Measurements from ENCODE around the gene PAX7.
"Not testable (repeated sequence)": the region's sequence is repeated elsewhere in the genome, so short reads cannot be mapped to it uniquely, and the experiment has no call there.

PAX7 gene

DNA sequence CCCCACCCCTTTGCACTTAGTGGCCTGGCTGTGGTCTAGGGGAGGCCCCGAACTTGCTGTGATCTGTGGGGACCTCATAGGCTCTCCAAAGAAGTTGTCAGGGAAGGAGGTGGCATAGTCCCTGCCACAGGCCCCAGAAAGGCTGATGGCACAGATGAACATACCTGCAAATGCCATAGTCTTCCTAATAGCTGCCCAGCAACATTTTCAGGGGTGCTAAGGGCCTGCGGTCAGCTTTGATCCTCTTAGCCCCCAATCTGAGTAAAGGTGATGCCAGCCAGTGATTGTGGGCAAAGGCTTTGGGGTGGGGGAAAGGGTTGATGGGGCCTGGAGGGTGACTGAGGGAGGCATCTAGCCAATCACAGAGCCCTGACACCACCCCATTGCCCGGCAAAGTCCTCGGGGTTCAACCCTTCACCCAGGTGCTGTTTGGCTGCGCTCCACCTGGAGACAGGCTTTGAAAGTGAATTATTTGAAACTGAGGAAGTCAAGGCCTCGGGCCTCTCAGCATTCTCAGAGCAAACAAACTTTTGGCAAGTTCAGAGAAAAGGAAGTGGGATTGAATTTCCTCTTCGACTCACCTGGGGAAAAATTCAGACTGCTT is 35.8 kb downstream of the PAX7 start:
- DNase-seq, result no peak

DNA sequence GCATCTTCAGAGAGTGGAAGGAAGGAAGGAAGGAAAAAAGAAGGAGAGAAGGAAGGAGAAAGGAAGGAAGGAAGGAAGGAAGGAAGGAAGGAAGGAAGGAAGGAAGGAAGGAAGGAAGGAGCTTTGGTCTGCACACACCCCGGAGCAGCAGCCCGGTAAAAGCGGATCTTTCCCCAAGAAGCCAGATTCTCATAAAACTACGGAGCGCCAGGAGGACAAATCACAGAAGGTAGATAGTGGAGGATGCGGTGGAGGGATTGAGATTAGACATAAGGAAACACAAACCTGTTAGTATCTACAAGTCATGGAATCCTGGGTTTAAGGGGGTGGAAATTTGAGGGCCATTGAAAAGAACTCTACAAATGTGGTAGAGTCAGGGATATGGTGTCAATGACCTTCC is 36.7 kb downstream of the PAX7 start:
- no peak for DNase-seq

DNA sequence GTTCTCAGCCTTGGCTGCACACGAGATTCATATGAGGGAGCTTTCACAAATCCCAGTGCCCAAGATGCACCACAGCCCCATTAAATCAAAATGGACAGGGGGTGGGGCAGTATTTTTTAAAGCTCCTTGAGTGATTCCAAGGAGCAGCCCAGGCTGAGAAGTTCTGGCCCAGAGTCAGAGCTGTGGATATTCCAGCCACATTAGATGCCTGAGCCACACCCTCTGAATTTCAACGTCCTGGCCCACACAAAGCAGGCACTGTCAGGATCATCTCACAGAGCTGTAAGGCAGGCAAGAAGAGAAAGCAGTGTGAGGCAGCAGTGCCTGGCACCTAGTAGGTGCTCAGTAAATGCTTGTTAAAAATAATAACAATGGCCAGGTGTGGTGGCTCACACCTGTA is 37.4 kb downstream of the PAX7 start:
- DNase-seq, result no peak

DNA sequence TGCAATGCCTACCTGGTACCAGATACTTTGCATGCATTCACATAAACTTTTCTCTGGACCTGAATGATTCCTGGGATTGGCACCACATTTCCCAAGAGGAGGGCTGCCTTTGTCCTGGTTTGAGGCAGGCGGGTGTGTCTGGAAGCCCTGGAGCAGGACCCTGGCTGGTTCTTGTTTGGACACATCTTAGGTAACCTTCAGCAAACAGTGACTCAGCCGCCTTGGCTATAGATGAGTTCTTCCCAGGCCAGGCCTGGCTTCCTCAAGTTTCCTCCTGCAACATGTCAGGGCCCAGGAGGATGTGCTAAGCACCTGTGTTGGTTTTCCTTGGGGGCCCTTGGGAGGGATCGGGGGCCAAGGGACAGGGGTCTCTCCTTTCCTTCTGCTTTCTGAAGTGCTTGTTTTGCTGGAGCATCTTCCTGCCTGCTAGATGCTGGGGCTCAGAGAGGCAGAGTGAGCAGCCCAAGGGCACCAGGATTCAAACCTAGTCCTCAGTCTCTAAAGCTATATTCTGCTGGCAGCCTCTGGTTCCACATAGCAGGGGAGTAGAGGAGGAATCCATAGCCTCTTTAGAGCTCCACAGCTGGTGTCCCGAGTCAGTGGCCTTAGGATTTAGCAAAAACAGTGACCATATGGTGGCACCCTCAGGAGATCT is 38.2 kb downstream of the PAX7 start:
- DNase-seq, result no peak

DNA sequence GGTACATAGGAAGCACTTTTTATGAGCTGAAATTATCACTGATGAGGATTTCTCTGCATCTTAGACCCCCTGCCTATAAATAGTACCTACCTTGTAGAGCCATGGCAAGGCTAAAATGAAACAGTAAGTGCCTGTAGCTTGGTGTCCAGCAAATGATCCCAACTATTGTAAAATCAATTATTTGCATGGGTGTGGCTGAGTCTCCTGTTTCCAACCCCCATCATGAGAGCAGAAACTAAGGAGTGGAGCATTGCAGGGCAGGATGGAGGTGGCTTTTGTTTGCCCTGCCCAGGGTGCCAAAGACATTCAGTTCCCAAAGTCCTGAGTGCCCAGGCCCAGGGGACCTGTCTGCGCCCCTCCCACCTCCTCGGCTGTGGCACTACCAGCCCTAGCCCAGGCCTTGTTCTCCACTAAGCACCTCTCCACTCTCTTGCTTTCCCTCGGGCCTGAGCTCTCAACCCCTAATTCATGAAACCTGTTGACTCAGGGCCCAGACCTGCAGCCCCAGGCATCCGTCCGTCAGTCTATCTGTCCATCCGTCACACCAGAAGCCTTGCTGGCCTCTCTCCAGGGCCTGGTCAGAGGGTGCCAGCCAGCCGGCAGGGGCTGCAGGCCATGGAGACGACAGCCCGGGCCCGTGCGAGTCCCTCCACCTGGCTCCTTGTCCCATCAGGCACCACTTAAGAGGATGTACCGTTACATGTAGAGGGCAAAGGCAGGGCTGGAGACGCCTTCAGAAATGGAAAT is 39.6 kb downstream of the PAX7 start:
- no peak for DNase-seq

DNA sequence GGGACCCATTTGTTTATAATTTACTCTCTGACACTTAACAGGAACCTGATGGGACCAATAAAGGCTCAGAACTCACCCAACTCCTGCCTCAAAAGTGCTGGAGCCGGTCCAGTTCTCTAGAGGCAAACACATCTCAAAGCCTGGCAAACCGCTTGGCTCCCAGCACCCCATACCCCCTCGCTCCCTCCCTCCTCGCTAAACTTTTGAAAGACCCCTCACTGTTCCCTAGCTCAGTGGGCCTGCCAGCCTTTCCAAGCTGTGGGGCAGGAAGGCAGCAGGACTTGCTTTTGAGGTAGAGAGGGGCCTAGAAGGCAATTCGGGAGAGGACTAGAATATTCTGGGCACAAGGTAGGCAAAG is 40.2 kb downstream of the PAX7 start:
- DNase-seq, result no peak

DNA sequence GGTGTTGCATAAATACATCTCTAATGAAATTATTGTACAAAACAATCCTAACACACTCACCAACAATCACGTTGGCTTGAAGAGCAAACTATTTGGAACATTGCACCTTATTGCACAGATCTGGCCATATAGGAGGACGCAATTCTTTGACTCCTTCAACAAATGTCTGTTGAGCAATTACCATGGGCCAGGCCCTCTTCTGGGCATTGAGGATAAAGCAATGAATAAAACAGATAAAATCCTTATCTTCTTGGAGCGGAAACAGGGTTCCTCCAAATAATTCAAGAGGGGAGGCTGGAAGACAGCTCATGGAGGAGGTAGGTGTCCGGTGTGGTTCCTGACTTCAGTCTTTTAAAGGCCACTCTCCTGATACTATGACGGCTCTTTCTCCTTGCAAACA is 43.3 kb downstream of the PAX7 start:
- no peak for DNase-seq

DNA sequence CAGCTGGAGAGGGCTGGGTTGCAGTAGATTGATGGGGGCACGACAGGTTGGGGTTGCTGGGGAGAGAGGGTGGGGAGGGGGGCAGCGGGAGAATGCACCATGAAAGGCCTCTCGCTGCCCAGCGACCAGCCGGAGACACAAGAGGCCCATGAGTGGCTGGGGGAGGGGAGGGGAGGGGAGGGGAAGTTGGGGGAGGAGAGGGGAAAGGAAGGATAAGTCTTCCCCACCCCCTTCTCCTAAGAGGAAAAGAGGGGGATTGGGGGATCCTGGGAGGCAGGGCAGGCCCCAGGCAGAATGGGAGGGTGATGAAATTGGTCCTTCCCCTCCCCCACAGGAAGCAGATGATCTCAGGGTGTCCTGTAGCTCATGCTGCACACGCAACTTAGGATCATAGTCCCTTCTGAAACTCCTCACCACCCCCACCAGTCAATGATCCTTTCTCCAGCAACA is 45.7 kb downstream of the PAX7 start:
- peak in 1 of 5 donors; percentile 14 for DNase-seq

DNA sequence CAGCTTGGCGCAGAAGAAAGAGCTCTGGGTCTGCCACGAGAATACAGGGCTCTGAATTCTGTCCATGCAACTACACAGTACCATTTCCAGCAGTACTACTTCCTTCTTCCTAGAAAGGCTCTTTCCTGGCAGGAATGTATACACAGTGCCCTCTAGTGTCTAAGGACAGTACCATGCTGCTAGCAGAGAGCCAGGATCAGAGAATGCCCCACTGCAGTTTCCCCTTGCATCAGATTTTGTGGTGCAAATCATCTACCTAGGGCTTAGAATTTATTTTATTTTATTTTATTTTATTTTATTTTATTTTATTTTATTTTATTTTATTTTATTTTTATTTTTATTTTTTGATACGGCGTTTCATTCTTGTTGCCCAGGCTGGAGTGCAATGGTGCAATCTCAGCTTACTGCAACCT is 50.8 kb downstream of the PAX7 start:
- DNase-seq, result peak in 1 of 5 donors; percentile 25

DNA sequence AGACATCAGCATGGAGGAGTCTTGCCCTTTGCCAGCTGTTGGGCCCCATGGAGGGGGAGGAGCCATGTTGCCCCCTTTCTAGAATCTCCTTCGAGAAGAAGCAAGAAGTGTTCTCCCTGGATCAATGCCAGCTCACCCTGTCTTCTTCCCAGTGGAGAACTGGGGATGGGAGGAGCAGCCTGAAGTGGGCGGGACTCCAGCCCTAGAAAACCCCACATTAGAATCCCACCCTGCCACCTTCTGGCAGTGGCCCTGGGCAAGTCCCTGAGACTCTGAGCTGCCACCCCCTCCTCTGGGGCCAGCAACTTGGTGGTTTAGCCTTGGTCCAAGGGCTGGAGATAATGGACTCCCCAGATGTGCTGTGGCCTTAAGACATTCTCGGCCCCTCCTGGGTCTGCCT is 51.7 kb downstream of the PAX7 start:
- DNase-seq, result no peak

DNA sequence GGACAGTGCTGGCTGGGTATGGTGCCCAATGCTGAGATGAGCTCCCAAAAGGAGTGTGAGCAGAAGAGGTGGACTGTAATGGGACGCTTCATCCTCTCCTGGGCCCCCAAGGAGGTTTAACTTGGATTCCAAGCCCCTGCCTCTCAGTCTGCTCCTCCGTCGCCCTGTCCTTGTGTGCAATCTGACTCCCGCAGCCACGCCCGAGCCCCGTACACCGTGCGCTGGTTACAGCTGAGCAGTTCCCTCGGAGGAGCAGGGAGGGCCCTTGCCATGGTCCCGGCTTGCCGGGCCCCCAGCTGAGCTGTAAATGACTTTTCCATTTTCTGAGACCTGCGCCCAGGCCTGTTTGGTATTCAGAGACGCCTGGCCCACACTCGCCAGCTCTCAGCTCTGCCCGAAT is 53.7 kb downstream of the PAX7 start:
- no peak for DNase-seq

DNA sequence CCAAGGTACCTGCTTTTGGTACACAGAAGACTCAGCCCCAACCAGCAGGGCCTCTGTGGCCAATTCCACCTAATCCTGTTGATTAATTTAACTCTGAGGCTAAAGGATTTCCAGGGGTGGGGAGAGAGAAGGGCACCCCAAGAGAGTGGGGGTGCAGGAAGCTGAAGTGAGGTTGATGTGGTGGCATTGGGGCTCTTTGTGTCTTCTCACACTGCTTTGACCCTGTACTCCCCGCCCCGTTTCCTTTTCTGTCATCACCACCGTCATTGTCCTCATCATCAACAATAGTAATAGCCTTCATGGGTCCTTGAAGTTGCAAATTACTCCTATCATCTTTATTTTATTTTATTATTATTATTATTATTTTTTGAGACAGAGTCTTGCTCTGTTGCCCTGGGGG is 55.9 kb downstream of the PAX7 start:
- no peak for DNase-seq

DNA sequence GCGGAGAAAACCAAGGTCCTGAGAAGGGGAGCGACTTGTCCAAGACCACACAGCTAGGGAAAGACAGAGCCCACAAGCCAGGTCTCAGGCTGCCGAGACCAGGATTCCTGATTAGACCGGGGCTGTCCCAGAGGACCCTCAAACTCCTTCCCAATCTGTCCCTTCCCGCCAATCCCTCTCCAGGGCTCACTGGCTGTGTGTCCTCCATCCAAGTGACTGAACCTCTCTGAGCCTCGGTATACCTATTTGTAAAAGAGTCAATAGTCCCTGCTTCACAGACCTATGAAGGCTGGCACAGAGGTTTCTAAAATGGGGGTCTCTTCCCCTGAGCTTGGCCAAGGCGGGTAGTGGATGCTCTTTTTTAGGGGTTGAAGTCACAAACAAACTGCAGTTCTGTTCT is 56.6 kb downstream of the PAX7 start:
- DNase-seq, result no peak

DNA sequence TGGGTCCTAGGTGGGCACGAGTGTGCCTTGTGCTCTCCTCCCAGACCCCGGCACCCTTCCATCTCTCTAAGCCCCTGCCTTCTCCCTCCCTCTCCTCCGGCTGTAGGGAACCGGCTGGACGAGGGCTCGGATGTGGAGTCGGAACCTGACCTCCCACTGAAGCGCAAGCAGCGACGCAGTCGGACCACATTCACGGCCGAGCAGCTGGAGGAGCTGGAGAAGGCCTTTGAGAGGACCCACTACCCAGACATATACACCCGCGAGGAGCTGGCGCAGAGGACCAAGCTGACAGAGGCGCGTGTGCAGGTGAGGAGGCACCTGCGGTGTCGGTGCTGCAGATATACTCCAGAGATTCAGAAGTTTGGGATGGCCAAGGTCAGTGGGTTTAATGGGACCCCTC is 61.0 kb downstream of the PAX7 start:
- no peak for DNase-seq

DNA sequence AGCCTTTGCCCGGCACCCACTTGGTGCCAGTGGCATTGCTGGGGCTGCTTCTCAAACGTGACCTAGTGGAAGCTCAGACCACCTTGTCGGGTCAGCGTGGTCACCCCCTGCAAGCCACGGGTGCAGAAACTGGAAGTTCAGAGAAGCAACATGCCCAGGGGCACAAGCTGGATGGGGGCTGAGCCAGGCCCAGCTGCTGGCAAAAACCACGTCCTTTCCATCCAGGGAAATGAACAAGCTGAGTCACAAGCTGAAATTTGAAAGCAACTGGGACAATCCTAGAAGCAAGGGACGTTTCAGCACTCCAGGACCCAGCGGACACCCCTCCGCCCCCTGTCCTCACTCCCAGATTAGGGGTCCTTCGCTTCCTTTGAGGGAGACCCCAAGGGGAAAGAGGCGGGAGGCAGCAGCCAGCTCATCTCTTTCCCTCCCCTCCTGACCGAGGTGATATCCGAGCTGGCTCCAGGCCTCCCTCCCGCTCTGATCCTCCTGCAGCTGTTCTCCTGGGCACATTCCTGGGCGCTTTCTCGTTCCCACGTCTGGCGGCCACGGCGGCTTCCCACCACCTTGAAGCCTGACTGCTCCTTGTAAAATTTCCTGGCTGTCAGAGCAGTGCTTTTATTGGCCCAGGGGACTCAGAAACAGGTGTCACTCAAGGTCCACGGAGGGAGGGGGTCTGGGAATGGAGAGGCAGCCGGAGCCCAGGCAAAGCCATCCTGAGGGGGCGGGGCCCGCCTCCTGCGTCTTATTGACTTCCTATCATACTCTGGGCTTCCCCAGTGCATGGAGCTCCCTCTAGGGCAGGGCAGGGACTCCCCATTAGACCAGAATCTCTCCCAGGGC is 62.8 kb downstream of the PAX7 start:
- DNase-seq, result no peak

DNA sequence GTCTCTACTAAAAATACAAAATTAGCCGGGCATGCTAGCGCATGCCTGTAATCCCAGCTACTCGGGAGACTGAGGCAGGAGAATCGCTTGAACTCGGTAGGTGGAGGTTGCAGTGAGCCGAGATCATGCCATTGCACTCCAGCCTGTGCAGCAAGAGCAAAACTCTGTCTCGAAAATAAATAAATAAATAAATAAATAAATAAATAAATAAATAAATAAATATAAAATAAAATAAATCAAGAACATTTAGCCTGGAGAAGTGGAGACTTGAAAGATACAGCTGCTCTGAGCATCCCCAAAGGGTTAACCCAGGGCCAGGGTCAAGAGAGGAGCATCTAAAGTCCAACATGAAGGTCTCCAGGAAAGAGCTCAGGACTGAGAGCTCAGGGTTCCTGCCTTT is 63.6 kb downstream of the PAX7 start:
- not testable (repeated sequence) for DNase-seq

DNA sequence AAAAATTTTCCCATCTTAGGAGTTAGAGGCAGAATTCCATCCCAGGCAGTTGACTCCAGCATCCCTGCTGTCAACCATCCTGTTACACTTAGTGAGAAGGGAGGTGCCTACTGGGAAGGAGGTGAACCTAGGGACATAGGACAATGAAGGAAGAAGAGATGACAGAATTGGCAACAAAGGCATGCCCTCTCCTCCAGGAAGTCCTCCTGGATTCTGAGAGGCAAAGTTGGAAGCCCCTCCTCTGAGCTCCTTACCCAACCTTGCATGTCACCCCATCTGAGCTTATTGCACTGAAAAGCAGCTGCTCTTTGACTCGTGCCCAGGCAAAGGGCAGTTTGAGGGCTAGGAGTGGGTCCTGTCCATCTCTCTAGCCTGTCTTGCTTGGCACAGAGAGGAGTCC is 66.9 kb downstream of the PAX7 start:
- DNase-seq, result no peak

DNA sequence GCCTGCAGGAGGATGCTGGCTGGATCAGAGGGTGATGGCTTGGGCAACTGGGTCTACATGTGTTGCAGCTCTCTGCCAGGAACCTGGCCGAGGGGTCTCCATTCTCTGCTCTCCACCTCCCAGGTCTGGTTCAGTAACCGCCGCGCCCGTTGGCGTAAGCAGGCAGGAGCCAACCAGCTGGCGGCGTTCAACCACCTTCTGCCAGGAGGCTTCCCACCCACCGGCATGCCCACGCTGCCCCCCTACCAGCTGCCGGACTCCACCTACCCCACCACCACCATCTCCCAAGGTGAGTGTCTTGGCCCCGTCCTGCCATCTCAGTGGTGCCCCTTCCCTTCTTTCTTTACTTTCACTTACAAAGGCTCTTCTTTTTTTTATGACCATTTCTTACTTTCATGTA is 69.9 kb downstream of the PAX7 start:
- DNase-seq, result no peak

DNA sequence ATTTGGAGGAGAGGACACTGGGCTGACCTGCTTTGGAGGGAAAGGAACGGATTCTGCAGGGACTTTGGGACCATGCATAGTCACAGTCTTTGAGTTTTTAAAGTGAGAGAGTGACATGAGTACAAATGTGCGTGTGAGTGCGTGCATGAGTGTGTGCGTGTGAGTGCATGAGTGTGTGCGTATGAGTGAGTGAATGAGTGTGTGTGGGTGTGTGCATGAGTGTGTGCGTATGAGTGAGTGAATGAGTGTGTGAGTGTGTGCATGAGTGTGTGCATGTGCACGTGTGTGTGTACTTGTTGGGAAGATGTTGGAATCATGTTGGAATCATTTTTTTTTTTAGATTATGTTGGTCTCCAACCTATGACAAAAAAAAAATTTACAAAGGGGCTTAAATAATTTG is 70.5 kb downstream of the PAX7 start:
- no peak for DNase-seq

DNA sequence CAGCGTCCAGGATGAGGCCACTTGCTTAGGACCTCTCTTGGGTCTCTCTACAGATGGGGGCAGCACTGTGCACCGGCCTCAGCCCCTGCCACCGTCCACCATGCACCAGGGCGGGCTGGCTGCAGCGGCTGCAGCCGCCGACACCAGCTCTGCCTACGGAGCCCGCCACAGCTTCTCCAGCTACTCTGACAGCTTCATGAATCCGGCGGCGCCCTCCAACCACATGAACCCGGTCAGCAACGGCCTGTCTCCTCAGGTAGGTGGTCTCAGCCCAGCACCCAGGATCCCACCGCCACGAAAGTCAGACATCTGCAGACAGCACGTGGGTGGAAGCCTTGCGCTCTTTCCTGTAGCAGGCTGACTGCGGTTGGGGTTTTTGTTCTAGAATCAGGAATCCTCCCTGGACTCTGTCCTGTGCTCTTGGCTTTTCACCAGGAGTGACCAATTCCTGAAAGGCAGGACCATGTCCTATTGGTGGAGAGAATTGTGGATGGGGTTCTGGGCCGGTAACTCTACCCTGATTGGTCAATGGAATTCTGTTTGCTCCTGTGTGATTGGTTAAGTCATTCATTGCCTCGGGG is 72.5 kb downstream of the PAX7 start:
- no peak for DNase-seq

DNA sequence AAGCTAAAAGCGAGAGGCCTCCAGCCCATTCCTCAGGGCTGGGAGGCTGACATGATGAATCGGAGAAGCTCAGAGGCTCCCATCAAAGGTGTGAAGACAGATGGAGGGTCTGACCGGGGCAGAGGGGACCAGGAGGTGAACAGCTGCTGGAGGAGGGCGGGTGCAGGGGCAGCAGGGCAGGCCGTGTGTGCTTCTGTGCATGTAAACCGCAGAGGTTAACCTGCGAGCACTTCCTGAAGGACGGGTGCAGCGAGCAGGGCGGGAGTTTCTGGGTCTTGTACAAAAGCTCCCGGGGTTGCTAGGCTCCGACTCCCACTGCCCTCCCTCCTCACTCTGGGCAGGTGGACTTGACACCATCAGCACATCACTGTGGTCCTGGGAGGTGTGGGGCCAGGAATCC is 75.2 kb downstream of the PAX7 start:
- no peak for DNase-seq

DNA sequence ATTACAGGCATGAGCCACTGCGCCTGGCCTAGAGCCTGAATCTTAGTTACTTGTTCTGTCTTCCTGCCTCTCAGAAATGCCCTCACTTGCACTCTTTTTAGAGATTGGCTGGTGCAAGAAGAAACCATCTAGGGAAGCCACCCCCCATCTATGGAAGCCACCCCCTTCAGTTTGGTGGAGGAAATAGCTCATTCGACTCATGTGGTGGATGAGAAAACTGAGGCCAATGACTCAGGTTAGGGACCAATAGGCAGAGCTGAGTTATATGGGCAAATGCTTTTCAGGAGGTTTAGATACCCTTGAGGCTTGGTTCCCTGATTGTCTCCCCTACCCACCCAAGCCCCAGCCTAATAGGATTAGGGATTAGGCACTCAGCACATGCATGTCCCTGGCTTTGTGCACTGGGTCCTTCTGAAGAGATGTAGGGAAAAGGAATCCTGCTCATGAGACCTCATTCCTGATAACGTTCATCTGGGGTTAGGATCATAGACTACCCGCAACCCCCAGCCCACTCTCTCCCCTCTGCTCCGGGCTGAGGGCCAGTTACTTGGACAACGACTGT is 77.1 kb downstream of the PAX7 start:
- DNase-seq, result no peak

DNA sequence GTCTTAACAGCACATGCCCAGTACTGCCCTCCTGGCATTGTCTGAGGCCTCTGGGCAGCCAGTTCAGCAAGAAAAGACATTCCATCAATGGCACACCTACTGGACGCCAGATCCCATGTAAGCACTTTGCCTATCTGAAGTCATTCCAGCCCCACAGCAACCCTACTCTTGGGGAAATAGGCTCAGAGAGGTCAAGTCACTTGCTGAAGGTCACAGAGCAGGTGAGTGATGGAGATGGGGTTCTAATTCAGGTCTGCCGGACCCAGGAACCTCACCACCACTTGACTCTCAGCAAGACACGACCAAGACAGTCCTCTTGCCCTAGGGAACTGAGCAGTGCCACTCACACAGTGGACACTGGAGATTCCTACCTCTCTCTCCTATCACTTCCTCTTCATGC is 79.4 kb downstream of the PAX7 start:
- no peak for DNase-seq
